Ureter (tissue), 1 donor: Measurements from ENCODE around the gene RANBP3L. TPM values are rescaled to one million over a fixed set of nuclear protein-coding genes. Genes with fewer than 3 reads are reported as not detected.

ENCODE experiments used
- DNase-seq: peaks from one replicate; pipeline ENCODE4 v3.0.0-alpha.2; 2020; ENCODE audit warnings: low spot score
- total RNA-seq: library from RNA; stranded (reverse); gene quantifications from one replicate; pipeline ENCODE4 v1.2.4, GENCODE V29; 2023
- donor health status: DM: yes; HTN: yes; CAD: no.

RANBP3L gene
- total RNA-seq, 1 donor from 2014 or later, result 8.1 TPM

GRCh38 chr5:36243653-36244052 is 58.0 kb downstream of the RANBP3L start:
- DNase-seq, result no peak

GRCh38 chr5:36242534-36243485 is 58.9 kb downstream of the RANBP3L start:
- no peak for DNase-seq

DNA sequence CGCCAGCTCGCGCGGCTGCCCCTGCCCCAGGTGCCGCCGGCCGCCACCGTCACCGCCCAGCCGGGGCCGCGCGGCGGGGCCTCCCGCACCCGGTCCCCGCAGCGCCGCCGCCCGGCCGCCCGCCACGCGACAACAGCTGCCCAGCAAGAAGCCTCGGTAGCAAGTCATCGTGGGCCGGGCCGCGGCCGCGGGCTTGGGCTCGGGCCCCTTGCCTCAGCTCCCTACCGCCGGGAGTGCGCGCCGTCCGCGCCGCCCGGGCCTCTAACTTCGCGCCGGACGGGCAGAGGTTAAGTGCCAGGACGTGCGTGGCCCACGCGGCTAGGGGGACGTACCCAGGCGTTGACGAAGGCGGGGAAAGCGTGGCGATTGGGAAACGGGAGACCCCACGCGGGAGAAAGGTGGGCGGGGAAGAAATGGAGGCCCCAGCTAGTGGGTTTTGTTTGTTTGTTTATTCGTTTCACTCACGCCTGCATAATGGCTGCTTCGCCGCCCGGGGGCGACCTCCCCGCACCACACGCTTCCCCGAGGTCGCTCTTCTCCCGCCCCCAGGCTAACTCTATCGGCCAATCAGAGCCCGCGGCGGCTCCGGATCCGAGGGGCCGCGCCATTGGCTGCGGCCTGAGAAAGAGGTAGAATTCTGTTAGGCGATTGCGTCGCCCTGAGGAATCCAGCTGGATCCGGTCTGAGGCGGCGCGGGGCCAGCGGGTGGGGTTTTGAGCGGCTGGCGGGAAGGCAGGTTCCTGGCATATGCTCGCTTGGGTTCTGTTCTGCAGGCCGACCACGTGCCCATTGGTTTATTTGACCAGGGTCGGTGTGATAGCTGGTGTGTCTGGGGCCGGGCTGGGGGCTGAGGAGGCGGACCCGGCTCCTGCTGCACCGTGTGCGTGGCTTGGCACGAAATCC is 59.8 kb downstream of the RANBP3L start, which contains the start of gene NADK2:
Gene NADK2 (minus strand): TSS at position 295 of the 903 bp plus-strand sequence. CDS start 127 bp downstream, at position 168.
- peak; percentile 97 for DNase-seq

GRCh38 chr5:36240779-36241630 is 60.7 kb downstream of the RANBP3L start:
- DNase-seq, result peak; percentile 75

DNA sequence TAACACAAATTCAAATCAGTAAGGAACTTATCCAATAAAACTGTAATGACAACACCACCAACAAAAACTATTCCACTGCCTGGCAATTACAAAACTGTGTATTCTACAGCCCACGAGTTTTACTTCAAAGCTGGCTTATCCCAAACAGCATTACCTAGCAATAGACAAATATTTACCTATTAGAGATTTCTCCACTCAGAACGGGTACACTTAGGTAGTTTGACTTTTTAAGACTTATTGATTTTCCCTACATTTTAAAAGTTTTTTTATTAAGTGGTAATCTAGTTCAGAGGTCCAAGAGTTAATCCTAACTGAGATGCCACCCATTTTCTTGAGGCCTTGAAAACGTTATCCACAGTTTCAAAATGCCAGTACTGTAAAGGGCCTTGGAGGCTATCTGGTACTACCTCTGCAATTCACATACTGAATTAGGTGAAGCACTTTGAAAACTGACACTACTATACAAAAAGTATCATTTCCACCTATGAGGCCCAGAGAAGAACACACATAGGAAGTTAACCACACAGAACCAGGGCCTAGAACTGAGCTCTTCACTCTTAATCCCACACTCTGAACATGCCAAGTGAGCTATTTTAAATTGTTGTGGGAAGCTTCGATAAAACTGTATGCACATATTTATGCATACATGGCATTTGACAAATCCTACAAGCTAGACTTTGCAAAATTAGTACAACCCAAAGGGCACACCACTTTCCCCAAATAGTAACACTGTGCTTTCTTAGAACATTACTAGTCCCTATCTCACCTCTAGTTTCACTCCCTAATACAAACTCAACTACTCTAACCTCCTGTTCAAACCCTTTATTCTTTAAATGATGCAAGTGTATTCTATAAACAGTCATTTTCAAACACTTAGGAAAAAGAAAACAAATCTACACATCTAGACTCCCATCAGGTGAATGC is 62.1 kb downstream of the RANBP3L start:
- no peak for DNase-seq

- DNase-seq, result no peak
These were observed 63.0 kb downstream of the RANBP3L start for GRCh38 chr5:36238502-36239295.

DNA sequence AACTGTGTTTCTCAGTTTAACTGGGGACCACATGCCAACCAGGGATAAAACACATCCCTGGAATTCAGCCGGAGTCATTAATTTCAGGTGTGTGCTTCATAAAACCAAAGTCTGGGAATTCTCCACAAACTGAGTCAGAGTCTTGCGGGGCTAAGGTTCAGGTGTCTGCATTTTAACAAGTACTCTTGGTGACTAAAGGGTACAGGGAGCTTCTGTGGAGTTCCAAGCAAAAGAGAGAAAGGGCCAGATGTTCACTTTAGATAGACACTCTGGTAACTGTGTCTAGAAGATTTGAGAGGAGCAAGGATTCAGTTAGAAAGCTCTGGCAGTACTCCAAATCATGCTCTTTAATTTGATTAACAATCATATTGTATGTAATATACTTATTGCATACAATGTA is 64.0 kb downstream of the RANBP3L start:
- DNase-seq, result no peak

- no peak for DNase-seq
These were observed 64.9 kb downstream of the RANBP3L start for GRCh38 chr5:36236801-36237200.

GRCh38 chr5:36232533-36232932 is 69.2 kb downstream of the RANBP3L start:
- no peak for DNase-seq

DNA sequence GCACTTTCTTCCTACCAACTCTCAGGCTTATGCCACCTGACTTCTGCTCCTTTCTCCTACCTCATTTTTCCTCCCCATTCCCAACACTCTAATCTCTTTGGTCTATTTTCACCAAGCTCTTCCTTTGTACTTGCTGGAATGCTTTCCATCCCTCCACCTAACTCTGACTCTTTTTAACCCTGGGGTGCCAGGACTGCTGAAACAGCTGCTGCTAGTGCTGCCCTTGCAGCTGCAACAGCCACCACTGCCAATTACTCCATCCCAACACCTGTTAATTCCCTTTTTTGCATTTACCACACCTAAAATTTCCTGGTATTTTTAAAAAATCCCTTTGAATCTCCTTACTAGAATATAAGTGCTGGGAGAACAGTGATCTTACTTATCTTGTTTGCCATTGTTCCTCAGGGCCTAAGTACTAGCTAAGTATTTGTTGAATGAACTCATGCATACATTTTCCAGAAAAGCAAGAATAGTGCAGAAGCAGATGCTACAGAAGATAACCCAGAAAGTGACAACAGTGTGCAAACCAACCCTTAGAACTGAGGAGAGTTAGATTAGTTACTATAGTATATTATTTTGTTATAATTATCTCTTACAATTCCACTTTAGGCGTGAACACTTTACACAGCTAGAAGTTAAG is 71.4 kb downstream of the RANBP3L start:
- no peak for DNase-seq

- DNase-seq, result no peak
These were observed 73.2 kb downstream of the RANBP3L start for GRCh38 chr5:36228505-36228904.

- no peak for DNase-seq
These were observed 74.7 kb downstream of the RANBP3L start for GRCh38 chr5:36227046-36227445.

DNA sequence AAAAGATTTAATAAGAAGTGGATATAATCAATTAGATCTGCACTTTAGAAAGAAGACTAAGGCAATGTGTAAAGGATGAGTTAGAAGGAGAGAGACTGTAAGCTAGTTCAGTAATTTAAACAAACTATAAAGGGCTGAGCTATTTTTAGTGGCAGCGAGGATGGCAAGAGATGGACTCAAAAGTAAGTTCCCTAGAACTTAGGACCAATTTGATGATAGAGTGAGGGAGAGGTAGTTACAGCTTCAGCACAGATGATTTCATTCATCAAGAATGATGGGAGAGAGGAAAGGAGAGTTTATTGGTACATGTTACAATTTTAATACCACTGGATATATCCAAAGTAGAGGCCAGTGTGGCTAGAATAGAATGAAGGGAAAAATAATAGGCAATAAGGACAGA is 79.1 kb downstream of the RANBP3L start:
- DNase-seq, result no peak

GRCh38 chr5:36217988-36218387 is 83.7 kb downstream of the RANBP3L start:
- DNase-seq, result no peak

DNA sequence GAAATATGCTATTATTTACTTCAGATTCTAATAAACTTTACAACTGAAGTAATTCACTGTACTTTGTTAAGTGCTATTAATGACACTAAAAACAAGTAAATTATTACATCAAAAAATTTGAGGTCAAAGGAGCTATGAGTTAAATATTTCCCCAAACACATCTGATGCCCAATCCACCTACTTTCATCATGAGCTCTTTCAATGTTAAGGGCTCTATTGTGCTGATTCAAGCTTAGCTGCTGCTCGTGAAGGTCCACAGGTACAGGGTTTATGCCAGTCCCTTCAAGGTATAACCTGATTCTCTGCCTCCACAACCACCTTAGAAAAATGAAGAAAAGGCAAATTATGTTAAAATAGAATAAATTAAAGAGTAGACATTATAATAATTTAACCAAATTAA is 84.1 kb downstream of the RANBP3L start:
- DNase-seq, result no peak

DNA sequence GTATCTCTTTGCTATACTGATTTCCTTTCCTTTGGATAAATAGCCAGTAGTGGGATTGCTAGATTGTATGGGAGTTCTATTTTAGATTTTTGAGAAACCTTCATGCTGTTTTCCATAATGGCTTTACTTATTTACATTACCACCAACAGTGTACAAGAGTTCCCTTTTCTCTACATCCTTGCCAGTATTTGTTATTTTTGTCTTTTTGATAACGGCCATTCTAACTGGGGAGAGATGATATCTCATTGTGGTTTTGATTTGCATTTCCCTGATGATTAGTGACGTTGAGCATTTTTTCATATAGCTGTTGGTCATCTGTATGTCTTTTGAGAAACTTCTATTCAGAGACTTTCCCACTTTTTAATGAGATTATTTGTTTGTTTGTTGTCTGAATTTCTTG is 85.8 kb downstream of the RANBP3L start:
- no peak for DNase-seq

DNA sequence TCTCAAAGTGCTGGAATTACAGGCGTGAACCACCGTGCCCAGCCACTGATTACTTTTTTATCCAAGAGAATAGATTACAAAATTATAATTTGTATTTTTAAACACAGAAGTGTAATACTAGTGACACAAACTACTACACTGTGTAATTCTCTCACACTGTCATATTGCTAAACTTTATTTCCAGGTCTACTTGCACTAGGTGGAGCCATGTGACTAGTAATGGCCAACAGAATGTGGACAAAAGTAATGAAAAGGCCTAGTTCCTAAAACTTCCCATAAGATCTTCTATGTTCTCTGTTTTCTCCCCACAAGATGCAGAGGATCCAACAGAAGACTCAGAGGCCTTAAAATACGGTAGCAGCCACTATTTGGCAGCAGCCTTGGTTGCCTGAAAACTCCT is 87.3 kb downstream of the RANBP3L start:
- no peak for DNase-seq

DNA sequence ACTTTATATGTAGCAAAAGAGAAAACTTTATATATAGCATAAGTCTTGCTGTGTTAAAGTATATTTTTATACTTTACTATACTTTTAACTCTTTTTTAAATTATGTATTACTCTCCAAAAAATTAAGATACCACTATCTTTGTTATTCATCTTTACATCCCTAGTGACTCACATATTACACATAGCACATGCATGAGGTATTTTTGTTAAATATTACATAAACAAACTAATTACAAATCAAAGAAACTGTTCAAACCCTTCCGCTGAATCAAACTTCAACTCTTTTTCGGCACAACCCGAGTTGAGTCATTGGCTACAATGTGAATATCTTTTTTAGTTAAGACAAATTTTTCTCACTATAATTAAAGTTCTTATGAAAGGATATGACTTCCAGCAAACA is 92.0 kb downstream of the RANBP3L start:
- no peak for DNase-seq

DNA sequence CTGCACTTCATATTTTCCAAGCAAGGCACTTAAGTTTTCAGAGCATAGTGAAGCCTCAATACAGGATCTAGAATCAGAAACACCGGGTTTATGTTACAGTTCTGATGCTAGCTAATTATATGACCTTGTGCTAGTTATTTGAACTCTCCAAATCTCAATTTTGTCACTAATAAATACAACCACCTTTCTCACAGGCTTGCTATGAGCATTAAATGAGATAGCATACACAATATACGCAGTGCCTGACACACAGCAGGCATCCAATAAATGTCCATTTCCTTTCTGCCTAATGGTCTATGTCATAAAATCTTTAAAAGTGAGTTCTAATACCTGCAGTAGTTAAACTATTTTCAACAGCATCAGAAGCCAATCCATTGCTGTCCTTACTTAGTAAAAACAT is 92.9 kb downstream of the RANBP3L start:
- DNase-seq, result no peak
